Activated T-cell treated with anti-CD3 and anti-CD28 coated beads, Interleukin-2, amount 50 U/mL, for 72 hours (primary cell): Measurements from ENCODE around the gene KRTAP15-1. TPM values are rescaled to one million over a fixed set of nuclear protein-coding genes. Genes with fewer than 3 reads are reported as not detected.

Source experiments
- ATAC-seq, 2 donors: fragments of 150-1000 bp; cut with Tn5 transposase; replicated peaks in 1 of 2; 2 replicates each; pipeline ENCODE4 v1.10.0; 2021; ENCODE audit warnings: moderate library complexity in 2 of 2, mild to moderate bottlenecking in 1 of 2
- DNase-seq, 2 donors: peaks; one replicate each; pipeline ENCODE4 v3.0.0; 2021 to 2022; ENCODE audit warnings: mixed read lengths in 1 of 2
- H3K27ac Mint-ChIP-seq: one replicate; pipeline ENCODE4 v1.8.0; 2022; ENCODE audit warnings: mild to moderate bottlenecking, moderate library complexity, mixed read lengths
- H3K27me3 Mint-ChIP-seq: one replicate; pipeline ENCODE4 v1.8.0; 2022; ENCODE audit warnings: low read depth, mixed read lengths
- H3K36me3 Mint-ChIP-seq, 2 donors: one replicate each; pipeline ENCODE4 v1.8.0; 2022; ENCODE audit warnings: mixed read lengths in 2 of 2, mild to moderate bottlenecking in 1 of 2; ENCODE audit not compliant: insufficient read depth in 2 of 2
- H3K4me1 Mint-ChIP-seq: one replicate; pipeline ENCODE4 v1.8.0; 2022; ENCODE audit warnings: low read depth, mixed read lengths
- H3K4me3 Mint-ChIP-seq, 2 donors: one replicate each; pipeline ENCODE4 v1.8.0; 2022; ENCODE audit warnings: mild to moderate bottlenecking in 2 of 2, mixed read lengths in 2 of 2, moderate library complexity in 2 of 2
- H3K9me3 Mint-ChIP-seq, 2 donors: one replicate each; pipeline ENCODE4 v1.8.0; 2022; ENCODE audit warnings: mixed read lengths in 2 of 2
- total RNA-seq, 2 donors: library from RNA; stranded (reverse); gene quantifications; one replicate each; pipeline ENCODE4 v1.2.3, GENCODE V29; 2022

The KRTAP15-1 gene
- total RNA-seq, 2 donors from 2014 or later: not detected

DNA sequence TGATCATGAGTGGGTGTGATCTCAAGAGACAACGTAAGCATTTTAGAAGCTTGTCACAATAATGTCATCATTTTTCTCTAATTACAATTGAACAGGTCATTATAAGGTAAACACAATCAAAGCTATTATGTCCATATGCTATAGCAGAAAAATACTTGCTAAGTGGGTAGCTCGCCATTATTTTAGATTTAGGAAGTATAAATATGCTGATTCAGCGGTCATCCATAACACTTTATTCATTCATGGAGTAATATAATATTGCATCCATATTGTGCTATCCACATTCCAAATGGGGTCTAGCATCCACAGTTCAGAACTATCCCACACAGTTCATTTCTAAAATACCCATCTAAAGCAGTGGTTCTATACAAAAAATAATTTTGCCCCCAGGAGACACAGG is 8.4 kb downstream of the KRTAP15-1 start:
- Mint-ChIP-seq H3K9me3 (no peaks in the 10 kb centered on the region), H3K27me3 (no peaks in the 10 kb centered on the region), H3K36me3 (no peaks in the 10 kb centered on the region), H3K4me3 (no peak overlapping the region), H3K4me1 (peaks cover 4% of the 10 kb centered on the region), H3K27ac (no peak overlapping the region)
- ATAC-seq (no peak), DNase-seq (no peak)

DNA sequence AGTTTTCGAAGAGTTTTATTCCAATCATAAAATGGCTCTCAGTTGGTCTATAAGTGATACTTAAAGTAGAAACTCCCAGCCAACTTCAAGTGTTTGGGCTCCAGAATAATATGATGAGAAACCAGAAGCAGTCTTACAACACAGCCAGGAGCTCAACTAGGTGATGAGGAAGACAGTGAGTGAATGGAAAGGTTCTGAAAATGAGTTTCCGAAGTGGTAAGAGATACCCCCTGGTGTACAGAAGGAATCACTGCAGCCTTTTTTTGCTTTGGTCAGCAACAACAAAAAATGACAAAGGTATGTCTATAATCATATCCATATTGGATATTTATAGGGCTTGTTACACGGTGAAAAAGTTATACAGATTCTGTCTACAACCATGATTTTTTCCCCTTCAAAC is 23.6 kb downstream of the KRTAP15-1 start:
- no peak overlapping the region for H3K4me3 Mint-ChIP-seq
- H3K4me1 Mint-ChIP-seq: no peaks in the 10 kb centered on the region
- H3K27ac Mint-ChIP-seq: no peak overlapping the region
- peaks cover 6% of the 10 kb centered on the region for H3K27me3 Mint-ChIP-seq
- H3K9me3 Mint-ChIP-seq: no peaks in the 10 kb centered on the region
- no peaks in the 10 kb centered on the region for H3K36me3 Mint-ChIP-seq
- no peak for DNase-seq
- no peak for ATAC-seq

DNA sequence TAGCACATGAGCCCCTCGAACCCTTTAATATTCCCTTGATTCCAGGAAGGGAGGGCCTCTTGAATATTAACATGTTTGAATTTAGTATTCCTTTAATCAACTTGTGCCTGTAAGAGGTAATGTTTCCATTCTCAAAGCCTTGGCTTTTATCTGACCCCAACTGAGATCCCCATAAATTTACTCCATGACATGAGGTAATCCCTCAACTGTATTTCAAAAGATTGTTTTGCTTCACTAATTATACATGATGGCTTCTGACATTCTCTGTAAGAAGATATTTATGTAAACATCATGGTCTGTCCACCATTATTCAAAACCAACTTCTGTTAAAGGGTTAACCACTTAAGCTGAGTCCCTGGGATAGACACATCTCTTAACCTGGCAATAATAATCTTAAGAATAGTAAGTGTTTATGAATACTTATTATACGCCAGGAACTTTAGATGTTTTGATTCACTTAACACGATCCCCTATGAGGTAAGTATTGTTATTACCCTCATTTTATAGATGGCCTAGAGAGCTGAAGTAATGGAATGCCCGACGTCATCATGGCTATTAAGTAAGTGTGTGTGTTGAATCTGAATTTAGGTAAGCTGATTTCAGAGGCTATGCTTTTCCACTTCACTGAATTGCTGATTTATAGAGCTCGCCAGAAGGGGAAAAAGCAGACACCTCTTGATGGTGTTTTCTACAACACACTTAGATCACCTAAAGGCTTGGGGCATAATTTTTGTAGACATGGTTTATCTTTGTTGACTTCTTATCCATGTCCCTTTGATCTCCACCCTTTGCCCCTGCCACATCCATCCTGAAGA is 29.0 kb downstream of the KRTAP15-1 start:
- Mint-ChIP-seq H3K27me3 (peaks cover 6% of the 10 kb centered on the region), H3K9me3 (no peaks in the 10 kb centered on the region), H3K4me1 (no peaks in the 10 kb centered on the region), H3K36me3 (no peaks in the 10 kb centered on the region), H3K4me3 (no peak overlapping the region), H3K27ac (no peak overlapping the region)
- ATAC-seq: no peak
- DNase-seq: no peak

DNA sequence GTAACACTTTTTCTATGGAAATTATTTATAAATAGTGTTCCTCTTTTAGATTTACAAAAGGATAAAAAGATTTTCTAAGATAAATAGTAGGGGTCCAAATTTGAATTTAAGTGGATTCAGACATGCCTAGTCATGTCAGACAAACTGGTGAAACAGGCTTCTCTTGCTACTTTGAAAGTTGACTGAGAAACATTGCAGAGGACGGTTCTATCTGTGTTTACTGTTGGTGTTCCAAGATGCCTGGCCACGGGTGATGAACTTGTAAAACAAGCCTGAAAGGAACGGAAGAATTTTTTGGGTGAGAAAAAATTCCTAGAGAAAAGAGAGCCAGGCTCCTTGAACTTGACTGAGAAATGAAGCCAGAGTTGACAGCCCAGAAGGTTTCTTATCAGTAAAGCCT is 37.9 kb downstream of the KRTAP15-1 start:
- ATAC-seq: no peak
- H3K4me3 Mint-ChIP-seq: no peak overlapping the region
- no peak overlapping the region for H3K27ac Mint-ChIP-seq
- DNase-seq: no peak
- no peaks in the 10 kb centered on the region for H3K9me3 Mint-ChIP-seq
- no peaks in the 10 kb centered on the region for H3K4me1 Mint-ChIP-seq
- peaks cover 6% of the 10 kb centered on the region for H3K27me3 Mint-ChIP-seq
- no peaks in the 10 kb centered on the region for H3K36me3 Mint-ChIP-seq

DNA sequence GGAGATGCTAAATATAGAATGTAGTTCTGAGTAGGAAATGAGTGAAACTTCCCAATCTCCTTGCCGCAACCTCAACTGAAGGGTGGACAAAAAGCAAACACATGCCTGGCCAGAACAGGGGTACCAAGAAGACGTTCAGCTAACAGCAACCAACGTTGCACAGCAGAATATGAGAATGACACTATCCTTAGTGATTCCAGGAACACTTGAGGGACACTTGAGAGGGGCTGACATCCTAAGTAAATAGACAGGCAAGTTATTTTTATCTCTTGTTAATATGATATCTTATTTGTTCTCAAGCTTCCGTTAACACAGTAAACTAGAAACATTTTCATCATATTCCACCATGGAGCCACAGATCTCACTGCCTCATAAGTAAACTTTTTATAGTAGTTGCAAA is 39.2 kb downstream of the KRTAP15-1 start:
- Mint-ChIP-seq H3K4me3 (no peak overlapping the region), H3K27ac (no peak overlapping the region), H3K4me1 (no peaks in the 10 kb centered on the region), H3K27me3 (peaks cover 6% of the 10 kb centered on the region), H3K36me3 (no peaks in the 10 kb centered on the region), H3K9me3 (no peaks in the 10 kb centered on the region)
- ATAC-seq: no peak
- DNase-seq: no peak

DNA sequence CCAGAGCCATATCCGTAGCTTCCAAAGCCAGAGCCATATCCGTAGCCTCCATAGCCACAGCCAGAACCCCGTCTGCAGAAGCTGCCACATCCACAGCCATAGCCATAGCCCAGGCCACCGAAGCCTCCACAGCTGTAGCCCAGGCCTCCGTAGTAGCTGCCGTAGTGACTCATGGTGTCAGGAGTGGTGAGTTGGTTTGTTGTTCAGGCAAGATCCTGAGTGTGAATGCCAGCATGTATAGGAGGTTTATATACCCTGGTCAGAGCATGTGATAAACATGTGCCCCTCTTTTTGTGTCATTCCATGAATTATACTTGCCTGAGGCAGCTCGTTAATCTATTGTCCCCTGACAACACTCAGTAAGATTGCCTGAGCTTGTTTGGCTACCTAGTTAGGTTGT is 40.1 kb downstream of the KRTAP15-1 start, which contains the start of gene KRTAP19-1:
KRTAP19-1 (minus strand) TSS at position 223 of the 400 bp plus-strand sequence; CDS start at position 173, 50 bp downstream.
- ATAC-seq: no peak
- Mint-ChIP-seq H3K4me3 (no peak within 1 kb of the TSS), H3K36me3 (no peaks in the 10 kb centered on the region), H3K27me3 (peaks cover 6% of the 10 kb centered on the region), H3K9me3 (no peaks in the 10 kb centered on the region), H3K4me1 (no peaks in the 10 kb centered on the region), H3K27ac (no peak within 1 kb of the TSS)
- DNase-seq: no peak

DNA sequence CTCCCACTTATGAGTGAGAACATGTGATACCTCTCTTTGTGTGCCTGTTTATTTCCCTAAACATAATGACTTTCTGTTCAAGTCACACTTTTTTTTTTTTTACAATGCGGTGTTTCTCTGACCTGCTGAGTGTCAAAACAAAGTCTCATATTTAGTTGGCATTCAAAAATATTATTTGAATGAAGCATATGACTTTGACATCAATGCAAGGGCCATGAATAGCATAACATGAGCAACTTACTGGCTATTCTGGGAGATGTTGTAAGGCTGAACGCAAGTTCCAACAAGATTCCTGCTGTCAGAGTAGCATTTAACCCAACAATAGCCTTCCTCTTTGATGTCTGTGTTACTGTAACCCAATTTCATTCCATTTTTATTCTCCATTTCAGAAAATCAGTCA is 42.1 kb downstream of the KRTAP15-1 start:
- H3K4me1 Mint-ChIP-seq: no peaks in the 10 kb centered on the region
- H3K9me3 Mint-ChIP-seq: peaks cover 4% of the 10 kb centered on the region in 2 donors
- no peak for DNase-seq
- no peak overlapping the region for H3K4me3 Mint-ChIP-seq
- no peak overlapping the region for H3K27ac Mint-ChIP-seq
- H3K36me3 Mint-ChIP-seq: no peaks in the 10 kb centered on the region
- H3K27me3 Mint-ChIP-seq: no peaks in the 10 kb centered on the region
- ATAC-seq: no peak

DNA sequence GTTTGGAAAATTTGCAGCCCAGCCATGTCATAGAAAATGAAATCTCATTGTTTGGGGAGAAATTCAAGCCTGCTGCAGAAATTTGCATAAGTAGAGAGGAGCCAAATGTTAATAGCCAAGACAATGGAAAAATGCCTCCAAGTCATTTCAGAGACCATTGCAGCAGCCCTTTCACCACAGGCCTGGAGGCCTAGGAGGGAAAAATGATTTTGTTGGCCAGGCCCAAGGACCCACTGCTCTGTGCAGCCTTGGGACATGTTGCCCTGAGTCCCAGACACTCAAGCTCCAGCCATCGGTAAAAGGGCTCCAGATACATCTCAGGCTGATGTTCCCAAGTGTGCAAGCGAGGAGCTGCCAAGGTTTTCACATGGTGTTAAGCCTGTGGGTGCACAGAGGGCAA is 46.1 kb downstream of the KRTAP15-1 start:
- Mint-ChIP-seq H3K4me1 (no peaks in the 10 kb centered on the region), H3K27ac (no peak overlapping the region), H3K4me3 (no peak overlapping the region), H3K27me3 (no peaks in the 10 kb centered on the region), H3K36me3 (no peaks in the 10 kb centered on the region), H3K9me3 (peaks cover 5 to 8% of the 10 kb centered on the region in 2 donors)
- ATAC-seq (no peak), DNase-seq (no peak)

DNA sequence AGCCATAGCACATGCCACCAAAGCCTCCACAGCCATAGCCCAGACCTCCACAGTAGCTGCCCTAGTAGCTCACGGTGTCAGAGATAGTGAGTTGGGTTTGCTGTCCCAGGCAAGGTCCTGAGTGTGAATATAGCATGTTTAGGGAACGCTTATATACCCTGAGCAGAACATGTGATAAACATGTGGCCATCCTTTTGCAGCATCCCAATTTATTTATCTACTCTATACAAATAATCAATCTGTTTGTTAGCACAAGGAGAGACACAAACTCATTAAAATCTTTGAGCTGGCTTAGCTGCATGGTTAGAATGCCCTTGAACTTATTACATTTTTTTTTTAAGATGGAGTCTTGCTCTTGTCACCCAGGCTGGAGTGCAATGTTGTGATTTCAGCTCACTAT is 47.3 kb downstream of the KRTAP15-1 start, which contains the start of gene KRTAP19-2:
KRTAP19-2 (minus strand) TSS at position 101 of the 400 bp plus-strand sequence; CDS start at position 13, 88 bp downstream.
- ATAC-seq (no peak), DNase-seq (no peak)
- Mint-ChIP-seq H3K9me3 (peaks cover 5 to 8% of the 10 kb centered on the region in 2 donors), H3K27me3 (no peaks in the 10 kb centered on the region), H3K36me3 (no peaks in the 10 kb centered on the region), H3K27ac (no peak within 1 kb of the TSS), H3K4me1 (no peaks in the 10 kb centered on the region), H3K4me3 (no peak within 1 kb of the TSS)

Other genes starting within 250 kb of the KRTAP15-1 start
- gene CLDN8, start 224.2 kb upstream of the KRTAP15-1 start, total RNA-seq: not detected
- not detected for gene KRTAP24-1, start 157.3 kb upstream of the KRTAP15-1 start, total RNA-seq
- gene KRTAP25-1, start 150.8 kb upstream of the KRTAP15-1 start, total RNA-seq: not detected
- gene KRTAP26-1, start 120.0 kb upstream of the KRTAP15-1 start, total RNA-seq: not detected
- not detected for gene KRTAP27-1, start 102.6 kb upstream of the KRTAP15-1 start, total RNA-seq
- not detected for gene KRTAP23-1, start 91.7 kb upstream of the KRTAP15-1 start, total RNA-seq
- gene KRTAP13-2, start 68.0 kb upstream of the KRTAP15-1 start, total RNA-seq: not detected
- gene KRTAP13-1, start 44.2 kb upstream of the KRTAP15-1 start, total RNA-seq: not detected
- gene KRTAP13-3, start 14.3 kb upstream of the KRTAP15-1 start, total RNA-seq: not detected
- not detected for gene KRTAP13-4, start 10.1 kb upstream of the KRTAP15-1 start, total RNA-seq
- not detected for gene KRTAP19-1, start 40.1 kb downstream of the KRTAP15-1 start, total RNA-seq
- not detected for gene KRTAP19-2, start 47.2 kb downstream of the KRTAP15-1 start, total RNA-seq
- not detected for gene KRTAP19-3, start 51.7 kb downstream of the KRTAP15-1 start, total RNA-seq
- not detected for gene KRTAP19-4, start 56.9 kb downstream of the KRTAP15-1 start, total RNA-seq
- gene KRTAP19-5, start 61.9 kb downstream of the KRTAP15-1 start, total RNA-seq: not detected
- gene KRTAP19-6, start 101.6 kb downstream of the KRTAP15-1 start, total RNA-seq: not detected
- not detected for gene KRTAP19-7, start 121.0 kb downstream of the KRTAP15-1 start, total RNA-seq
- not detected for gene KRTAP22-2, start 150.1 kb downstream of the KRTAP15-1 start, total RNA-seq
- not detected for gene KRTAP6-3, start 152.2 kb downstream of the KRTAP15-1 start, total RNA-seq
- not detected for gene KRTAP6-2, start 158.6 kb downstream of the KRTAP15-1 start, total RNA-seq
- gene KRTAP22-1, start 160.8 kb downstream of the KRTAP15-1 start, total RNA-seq: not detected
- not detected for gene KRTAP6-1, start 173.7 kb downstream of the KRTAP15-1 start, total RNA-seq
- not detected for gene KRTAP20-1, start 176.2 kb downstream of the KRTAP15-1 start, total RNA-seq
- gene KRTAP20-4, start 180.4 kb downstream of the KRTAP15-1 start, total RNA-seq: not detected
- gene KRTAP20-2, start 194.9 kb downstream of the KRTAP15-1 start, total RNA-seq: not detected
- not detected for gene KRTAP20-3, start 202.6 kb downstream of the KRTAP15-1 start, total RNA-seq